Germinal center (tissue), 1 donor: ENCODE results near the gene PGF.
"Not testable (repeated sequence)": the region's sequence is repeated elsewhere in the genome, so short reads cannot be mapped to it uniquely, and the experiment has no call there.

Experiments used
- DNase-seq: peaks from one replicate; pipeline ENCODE4 v3.0.0; 2012; ENCODE audit warnings: mixed read lengths, low spot score

Gene PGF

GRCh38 chr14:74942181-74942580 lies 13.2 kb downstream of the PGF start:
- peak; percentile 72 for DNase-seq

- peak; percentile 76 for DNase-seq
These were observed 13.7 kb downstream of the PGF start for GRCh38 chr14:74941676-74942097.

DNA sequence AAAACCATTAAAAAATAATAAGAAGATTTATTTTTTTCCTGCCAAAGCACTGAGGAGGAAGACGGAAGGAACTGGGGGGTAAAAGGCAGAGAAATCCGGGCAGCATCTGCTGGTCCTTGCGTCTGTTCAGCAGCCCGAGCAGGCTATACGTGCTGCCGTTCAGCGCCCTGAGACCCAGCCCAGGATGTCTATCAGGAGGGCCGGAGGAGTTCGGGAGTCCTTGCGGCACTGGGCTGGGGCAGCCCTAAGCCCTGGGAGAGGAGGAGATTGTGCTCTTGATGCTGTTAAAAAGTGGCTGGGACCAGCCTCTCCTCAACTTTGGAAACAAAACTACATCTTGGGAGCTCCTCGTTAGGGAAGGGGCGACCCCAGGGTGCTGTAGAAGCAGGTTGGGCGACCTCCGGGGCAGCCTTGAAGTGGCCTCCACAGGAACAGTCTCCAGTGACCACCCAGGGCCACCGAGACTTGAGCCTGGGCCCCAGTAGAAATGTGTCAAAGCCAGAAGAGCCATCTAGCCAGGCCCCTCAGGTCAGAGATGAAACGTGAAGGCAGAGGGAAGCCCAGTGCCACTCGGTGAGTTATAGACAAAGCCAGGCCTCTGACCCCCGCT lies 14.3 kb downstream of the PGF start:
- DNase-seq: no peak

- no peak for DNase-seq
These were observed 16.6 kb downstream of the PGF start for GRCh38 chr14:74938531-74939495.

DNA sequence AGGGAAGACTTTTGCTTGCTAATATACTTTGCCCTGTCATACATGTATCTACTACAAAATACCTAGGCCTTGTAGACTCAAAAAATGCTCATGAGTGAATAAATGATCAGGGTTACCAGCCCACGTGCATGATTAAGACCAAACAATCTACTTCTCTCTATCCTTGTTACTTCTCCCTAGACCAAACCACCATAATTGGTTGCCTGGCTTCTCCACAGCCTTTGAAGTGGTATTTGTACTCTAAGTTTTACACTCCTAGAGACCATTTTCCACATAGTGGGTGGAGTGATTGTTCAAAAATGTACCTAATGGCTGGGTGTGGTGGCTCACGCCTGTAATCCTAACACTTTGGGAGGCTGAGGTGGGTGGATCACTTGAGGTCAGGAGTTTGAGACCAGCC lies 18.2 kb downstream of the PGF start:
- no peak for DNase-seq

- no peak for DNase-seq
These were observed 18.7 kb downstream of the PGF start for GRCh38 chr14:74936731-74937130.

DNA sequence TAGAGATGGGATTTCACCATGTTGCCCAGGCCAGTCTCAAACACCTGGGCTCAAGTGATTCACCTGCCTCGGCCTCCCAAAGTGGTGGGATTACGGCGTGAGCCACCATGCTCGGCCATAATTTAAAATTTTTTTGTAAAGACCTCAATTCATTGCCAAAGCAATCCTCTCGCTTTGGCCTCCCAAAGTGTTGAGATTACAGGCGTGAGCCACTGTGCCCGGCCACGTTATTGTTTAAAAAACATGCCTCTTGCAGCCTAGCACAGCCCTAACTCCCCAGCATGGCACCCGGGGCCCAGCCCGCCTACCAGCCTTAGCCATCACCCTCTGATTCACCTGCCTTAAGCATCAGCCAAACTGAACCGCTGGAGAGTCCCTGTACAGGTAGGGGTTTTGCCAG lies 19.2 kb downstream of the PGF start:
- DNase-seq: no peak

- DNase-seq: no peak
These were observed 20.1 kb downstream of the PGF start for GRCh38 chr14:74935360-74935680.

- no peak for DNase-seq
These were observed 20.7 kb downstream of the PGF start for GRCh38 chr14:74934476-74935359.

GRCh38 chr14:74934041-74934440 lies 21.4 kb downstream of the PGF start:
- DNase-seq: no peak

DNA sequence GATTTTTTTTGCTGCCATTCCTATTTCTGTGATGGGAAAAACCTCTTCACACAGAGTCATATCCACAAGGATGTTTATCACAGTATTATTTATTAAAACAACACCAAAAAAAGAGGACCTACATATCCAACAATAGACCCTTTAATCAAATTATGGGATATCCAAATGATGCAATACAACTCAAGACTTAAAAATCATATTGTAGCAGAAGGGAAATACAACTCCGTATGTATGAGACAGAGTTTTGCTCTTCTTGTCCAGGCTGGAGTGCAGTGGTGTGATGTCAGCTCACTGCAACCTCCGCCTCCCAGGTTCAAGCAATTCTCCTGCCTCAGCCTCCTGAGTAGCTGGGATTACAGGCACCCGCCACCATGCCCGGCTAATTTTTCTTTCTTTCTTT lies 22.5 kb downstream of the PGF start:
- DNase-seq: not testable (repeated sequence)

GRCh38 chr14:74932401-74932901 lies 22.9 kb downstream of the PGF start:
- DNase-seq: no peak

DNA sequence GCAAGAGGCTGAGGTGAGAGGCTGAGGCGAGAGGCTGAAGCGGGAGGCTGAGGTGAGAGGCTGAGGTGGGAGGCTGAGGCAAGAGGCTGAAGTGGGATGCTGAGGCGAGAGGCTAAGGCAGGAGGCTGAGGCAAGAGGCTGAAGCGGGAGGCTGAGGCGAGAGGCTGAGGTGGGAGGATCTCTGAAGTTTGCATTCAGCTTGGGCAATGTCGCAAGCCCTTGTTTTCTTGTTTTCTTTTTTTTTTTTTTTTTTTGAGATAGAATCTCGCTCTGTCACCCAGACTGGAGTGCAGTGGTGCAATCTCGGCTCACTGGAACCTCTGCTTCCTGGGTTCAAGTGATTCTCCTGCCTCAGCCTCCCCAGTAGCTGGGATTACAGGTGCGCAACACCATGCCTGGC lies 23.7 kb downstream of the PGF start:
- DNase-seq: not testable (repeated sequence)

DNA sequence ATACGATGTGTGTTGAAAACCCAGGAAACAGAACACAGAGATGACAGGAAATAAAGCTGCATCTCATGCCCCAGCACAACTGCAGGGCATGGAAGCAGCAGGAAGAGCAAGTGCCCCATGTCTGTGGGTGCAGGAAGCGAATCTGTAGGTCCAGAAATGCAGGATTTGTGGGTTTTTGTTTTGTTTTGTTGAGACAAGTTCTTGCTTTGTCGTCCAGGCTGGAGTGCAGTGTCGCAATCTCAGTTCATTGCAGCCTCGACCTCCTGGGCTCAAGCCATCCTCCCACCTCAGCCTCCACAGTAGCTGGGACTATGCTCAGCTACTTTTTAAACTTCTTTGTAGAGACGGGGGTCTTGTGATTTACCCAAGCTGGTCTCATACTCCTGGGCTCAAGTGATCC lies 26.2 kb downstream of the PGF start:
- no peak for DNase-seq

GRCh38 chr14:74927225-74927624 lies 28.2 kb downstream of the PGF start:
- DNase-seq: no peak

DNA sequence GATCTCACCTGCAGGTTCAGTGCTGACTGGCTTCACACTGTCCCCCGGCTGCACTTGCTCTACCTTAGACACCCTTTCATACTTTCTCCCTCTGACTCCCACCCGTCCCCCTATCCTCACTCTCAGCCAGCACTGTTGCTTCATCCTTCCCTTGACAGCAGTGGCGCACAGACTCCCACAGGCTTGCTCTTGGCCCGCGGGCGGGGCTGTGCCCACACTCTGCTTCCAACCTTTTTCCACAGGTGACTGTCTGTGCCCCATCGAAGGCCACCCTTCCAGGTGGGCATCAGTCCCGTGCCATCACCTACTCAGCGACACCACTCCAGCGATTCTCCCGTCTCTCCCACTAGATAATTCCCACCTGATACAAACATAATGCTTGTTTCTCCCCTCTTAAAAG lies 31.3 kb downstream of the PGF start:
- no peak for DNase-seq

DNA sequence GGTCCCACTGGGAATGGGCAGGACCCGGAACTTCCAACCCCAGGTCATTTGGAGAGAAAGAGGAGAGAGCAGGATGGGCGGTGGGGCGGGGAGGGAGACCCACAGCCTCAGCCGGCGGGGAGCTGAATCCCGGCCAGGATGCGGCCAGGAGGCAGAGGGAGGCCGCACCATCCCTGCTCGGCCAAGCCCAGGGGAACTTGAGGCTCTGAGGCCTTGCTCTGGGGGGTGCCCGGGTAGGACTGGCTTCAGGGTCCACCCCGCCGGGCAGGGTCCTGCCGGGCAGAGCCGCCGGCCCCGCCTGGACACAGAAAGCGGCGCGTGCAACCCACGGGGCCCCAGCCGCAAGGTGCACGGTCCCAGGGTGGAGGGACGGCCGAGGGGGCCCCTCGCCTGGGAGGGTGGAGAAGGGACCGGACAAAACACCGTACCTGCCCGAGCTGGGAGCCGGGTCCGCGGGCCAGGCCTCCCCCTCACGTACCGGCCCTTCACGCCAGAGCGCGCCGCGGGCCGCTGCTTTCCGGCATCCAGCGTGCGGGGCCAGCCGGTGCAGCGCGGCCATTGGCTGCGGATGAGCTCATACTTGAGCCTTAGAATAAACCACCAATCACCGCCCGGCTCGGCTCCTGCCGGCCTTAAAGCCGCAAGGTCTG lies 32.5 kb downstream of the PGF start, which contains the start of gene RPS6KL1:
Gene RPS6KL1, minus strand, starts transcription at position 509 of the 650 bp plus-strand sequence. CDS start 1,719 bp downstream, outside the sequence.
- peak; percentile 94 for DNase-seq

DNA sequence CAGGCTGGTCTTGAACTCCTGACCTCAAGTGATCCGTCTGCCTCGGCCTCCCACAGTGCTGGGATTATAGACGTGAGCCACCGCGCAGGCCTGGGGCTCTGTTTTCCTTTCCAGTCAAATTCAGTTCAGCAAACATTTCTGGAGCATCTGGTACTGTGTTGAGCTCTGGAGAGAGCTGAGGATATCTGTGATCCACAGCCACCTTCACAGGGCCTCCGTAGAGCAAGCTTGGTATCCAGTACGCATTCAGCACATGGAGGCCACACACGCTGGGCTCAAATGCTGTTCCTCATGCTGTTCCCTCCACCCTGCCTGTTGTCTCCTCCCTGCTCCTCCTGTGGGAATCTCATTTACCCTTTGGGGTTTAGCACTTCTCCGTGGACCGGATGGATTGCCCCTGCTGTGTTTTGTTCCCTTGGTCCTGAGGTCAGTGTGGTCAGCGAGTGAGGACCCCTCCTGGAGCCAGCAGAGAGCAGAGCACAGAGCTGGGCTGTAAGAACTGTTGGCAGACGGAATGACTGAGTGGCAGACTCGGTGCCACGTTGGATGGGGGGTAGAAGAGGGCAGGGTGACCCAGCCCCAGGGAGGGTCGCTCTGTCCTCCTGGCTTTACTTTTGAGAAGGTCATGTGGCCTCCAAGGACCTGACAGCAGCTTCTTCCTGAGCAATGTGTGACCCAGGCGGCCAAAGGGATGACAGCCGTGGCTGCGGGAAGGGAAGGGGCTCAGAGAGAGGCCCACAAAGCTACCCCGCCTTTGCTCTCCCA lies 33.2 kb downstream of the PGF start:
- DNase-seq: no peak

GRCh38 chr14:74921053-74921620 lies 34.3 kb downstream of the PGF start:
- no peak for DNase-seq

GRCh38 chr14:74920281-74920680 lies 35.1 kb downstream of the PGF start:
- DNase-seq: no peak
